Measurements from ENCODE around the gene RXFP4.

The RXFP4 gene

DNA sequence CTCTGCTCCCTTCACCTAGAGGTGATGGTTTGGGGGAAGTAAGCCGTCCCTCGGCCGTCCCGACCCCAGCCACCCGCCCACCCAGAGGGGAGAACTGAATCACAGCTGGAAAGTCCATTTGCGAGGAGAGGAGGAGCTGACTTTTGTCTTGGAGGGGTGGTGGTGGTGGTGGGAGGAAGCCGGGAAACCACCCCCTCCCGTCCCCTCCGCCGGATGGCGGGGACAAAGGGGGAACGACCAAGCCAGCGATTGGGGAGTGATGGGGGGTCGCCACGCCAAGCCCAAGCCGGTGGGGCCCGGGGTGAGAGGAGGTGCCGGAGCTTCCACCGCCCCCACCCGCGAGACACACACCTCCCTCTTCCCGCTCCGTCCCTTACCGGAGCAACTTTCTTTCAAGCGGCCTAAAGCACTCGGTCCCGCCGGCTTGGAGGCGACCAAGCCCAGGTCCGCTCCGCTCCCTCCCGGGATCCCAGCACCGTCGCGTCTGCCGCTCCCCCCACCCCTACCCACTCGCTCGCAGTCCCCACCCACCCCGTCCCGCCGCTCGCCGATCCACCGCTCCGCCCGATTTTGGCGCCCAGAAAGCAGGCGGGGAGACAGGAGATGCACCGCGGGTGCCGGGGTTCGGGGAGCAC is 36.4 kb downstream of the RXFP4 start:
- Histone ChIP-seq H3K36me3 (no peaks in the 10 kb centered on the region), H3K27me3 (no peaks in the 10 kb centered on the region), H3K9me3 (no peaks in the 10 kb centered on the region), H3K4me3 (ENCODE audit: low read depth in 1 of 2, low read length in 1 of 2) (peak overlapping the region; percentile 81 to 84), H3K4me1 (ENCODE audit: control insufficient read depth in 1 of 2, insufficient read depth in 1 of 2, low read depth in 1 of 2, low read length in 1 of 2) (peaks cover 70 to 86% of the 10 kb centered on the region in 2 experiments), H3K27ac (peak overlapping the region; percentile 97)
- TF ChIP-seq, protein P1, sequence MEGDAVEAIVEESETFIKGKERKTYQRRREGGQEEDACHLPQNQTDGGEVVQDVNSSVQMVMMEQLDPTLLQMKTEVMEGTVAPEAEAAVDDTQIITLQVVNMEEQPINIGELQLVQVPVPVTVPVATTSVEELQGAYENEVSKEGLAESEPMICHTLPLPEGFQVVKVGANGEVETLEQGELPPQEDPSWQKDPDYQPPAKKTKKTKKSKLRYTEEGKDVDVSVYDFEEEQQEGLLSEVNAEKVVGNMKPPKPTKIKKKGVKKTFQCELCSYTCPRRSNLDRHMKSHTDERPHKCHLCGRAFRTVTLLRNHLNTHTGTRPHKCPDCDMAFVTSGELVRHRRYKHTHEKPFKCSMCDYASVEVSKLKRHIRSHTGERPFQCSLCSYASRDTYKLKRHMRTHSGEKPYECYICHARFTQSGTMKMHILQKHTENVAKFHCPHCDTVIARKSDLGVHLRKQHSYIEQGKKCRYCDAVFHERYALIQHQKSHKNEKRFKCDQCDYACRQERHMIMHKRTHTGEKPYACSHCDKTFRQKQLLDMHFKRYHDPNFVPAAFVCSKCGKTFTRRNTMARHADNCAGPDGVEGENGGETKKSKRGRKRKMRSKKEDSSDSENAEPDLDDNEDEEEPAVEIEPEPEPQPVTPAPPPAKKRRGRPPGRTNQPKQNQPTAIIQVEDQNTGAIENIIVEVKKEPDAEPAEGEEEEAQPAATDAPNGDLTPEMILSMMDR (IDR thresholded peaks at IDR 0.05), result no peak

GRCh38 chr1:155978325-155978972 is 37.0 kb downstream of the RXFP4 start, which contains the start of gene ARHGEF2:
Gene ARHGEF2, minus strand, starts transcription at chr1:155978547. Its CDS starts 120 bp downstream, at chr1:155978427.
- no peaks in the 10 kb centered on the region for H3K9me3 ChIP-seq
- peak within 1 kb of the TSS; percentile 81 to 84 for H3K4me3 ChIP-seq (ENCODE audit: low read depth in 1 of 2, low read length in 1 of 2)
- peak within 1 kb of the TSS; percentile 97 for H3K27ac ChIP-seq
- no peaks in the 10 kb centered on the region for H3K36me3 ChIP-seq
- H3K4me1 ChIP-seq (ENCODE audit: control insufficient read depth in 1 of 2, insufficient read depth in 1 of 2, low read depth in 1 of 2, low read length in 1 of 2), result peaks cover 70 to 86% of the 10 kb centered on the region in 2 experiments
- TF ChIP-seq, protein P1 (IDR thresholded peaks at IDR 0.05), result no peak
- no peaks in the 10 kb centered on the region for H3K27me3 ChIP-seq

DNA sequence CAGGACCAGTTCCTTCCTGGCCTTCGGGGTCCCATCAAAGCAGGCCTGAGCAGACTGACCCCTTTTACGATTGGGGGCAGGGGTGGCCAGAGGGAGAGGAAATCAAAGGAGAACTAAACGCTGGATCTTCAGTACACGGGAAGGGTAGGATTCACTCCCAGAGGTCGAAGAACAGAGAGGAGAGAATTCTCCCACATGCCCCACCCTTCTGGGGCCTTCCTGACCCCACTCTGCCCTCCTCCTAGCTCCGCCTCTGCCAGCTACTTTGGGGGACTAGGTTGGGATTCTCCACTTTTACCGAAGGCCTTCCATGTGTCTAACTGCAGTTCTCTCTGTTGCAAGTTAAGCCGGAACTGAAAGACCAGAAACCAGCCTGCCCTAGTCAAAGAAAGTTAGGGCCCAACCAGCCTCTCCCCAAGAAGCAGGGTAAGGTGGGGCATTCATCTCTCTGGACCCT is 37.6 kb downstream of the RXFP4 start:
- TF ChIP-seq, protein P1 (IDR thresholded peaks at IDR 0.05), result no peak
- no peaks in the 10 kb centered on the region for H3K9me3 ChIP-seq
- H3K4me1 ChIP-seq (ENCODE audit: control insufficient read depth in 1 of 2, insufficient read depth in 1 of 2, low read depth in 1 of 2, low read length in 1 of 2), result peaks cover 70 to 82% of the 10 kb centered on the region in 2 experiments
- H3K4me3 ChIP-seq (ENCODE audit: low read depth in 1 of 2, low read length in 1 of 2), result peak overlapping the region; percentile 81 to 84
- peak overlapping the region; percentile 97 for H3K27ac ChIP-seq
- no peaks in the 10 kb centered on the region for H3K36me3 ChIP-seq
- H3K27me3 ChIP-seq, result no peaks in the 10 kb centered on the region

DNA sequence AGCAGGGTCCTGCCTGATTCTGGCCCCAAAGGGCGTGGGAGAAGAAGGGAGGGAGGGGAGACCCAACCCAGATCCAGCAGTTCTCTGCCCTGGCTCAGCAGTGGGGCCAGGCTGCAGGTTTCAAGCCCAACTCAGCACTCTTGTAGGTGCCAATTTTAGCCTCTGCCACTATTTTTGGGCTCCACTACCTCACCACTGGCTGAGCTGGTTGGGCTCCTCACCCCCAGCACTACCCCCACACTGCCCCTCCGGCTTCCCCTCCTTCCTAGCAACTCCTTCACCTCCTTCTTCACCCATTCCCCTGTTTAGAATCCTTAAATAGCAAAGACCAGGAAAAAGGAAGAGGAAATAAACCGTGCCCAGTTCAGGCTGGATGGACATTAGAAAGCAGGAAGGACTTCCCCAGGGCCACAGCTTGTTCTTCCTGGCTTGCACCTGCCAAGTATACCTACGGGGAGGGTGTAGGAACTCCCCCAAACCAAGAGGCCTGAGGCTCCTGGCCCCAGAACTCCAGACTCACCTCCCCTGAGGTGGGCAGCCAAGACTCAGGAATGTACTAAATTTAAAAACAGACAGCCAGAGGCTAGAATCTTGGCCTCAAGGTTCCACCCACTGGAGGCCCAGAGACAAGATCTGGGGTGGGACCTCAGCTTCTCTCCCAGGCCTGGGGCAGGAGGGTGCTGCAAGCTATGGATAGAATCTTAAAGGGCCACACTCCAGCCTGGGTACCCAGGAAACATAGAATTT is 38.3 kb downstream of the RXFP4 start:
- TF ChIP-seq, protein P1 (IDR thresholded peaks at IDR 0.05), result no peak
- no peaks in the 10 kb centered on the region for H3K27me3 ChIP-seq
- no peaks in the 10 kb centered on the region for H3K36me3 ChIP-seq
- peaks cover 62 to 74% of the 10 kb centered on the region in 2 experiments for H3K4me1 ChIP-seq (ENCODE audit: control insufficient read depth in 1 of 2, insufficient read depth in 1 of 2, low read depth in 1 of 2, low read length in 1 of 2)
- H3K27ac ChIP-seq, result peak overlapping the region; percentile 97
- peak overlapping the region; percentile 81 to 84 for H3K4me3 ChIP-seq (ENCODE audit: low read depth in 1 of 2, low read length in 1 of 2)
- H3K9me3 ChIP-seq, result no peaks in the 10 kb centered on the region

- peaks cover 52 to 57% of the 10 kb centered on the region in 2 experiments for H3K4me1 ChIP-seq (ENCODE audit: control insufficient read depth in 1 of 2, insufficient read depth in 1 of 2, low read depth in 1 of 2, low read length in 1 of 2)
- H3K36me3 ChIP-seq, result no peaks in the 10 kb centered on the region
- peak overlapping the region; percentile 97 for H3K27ac ChIP-seq
- TF ChIP-seq, protein P1 (IDR thresholded peaks at IDR 0.05), result no peak
- no peaks in the 10 kb centered on the region for H3K27me3 ChIP-seq
- H3K9me3 ChIP-seq, result no peaks in the 10 kb centered on the region
- peak overlapping the region; percentile 48 to 81 for H3K4me3 ChIP-seq (ENCODE audit: low read depth in 1 of 2, low read length in 1 of 2)
Observed at GRCh38 chr1:155981266-155982088, 40.0 kb downstream of the RXFP4 start.

Measured in neutrophil (primary cell).